Skeletal muscle satellite cell (primary cell): ENCODE results near the gene RASD1. TPM values are rescaled to one million over a fixed set of nuclear protein-coding genes. Genes with fewer than 3 reads are reported as not detected.
A peak's percentile ranks its signal among the peaks of the same experiment; 100 is the strongest.

Experiments used
- H3K27me3 ChIP-seq: 2 replicates; pipeline ENCODE4 v1.7.0; 2013; ENCODE audit warnings: low read length; ENCODE audit not compliant: control insufficient read depth, insufficient read depth
- H3K36me3 ChIP-seq: 2 replicates; pipeline ENCODE4 v1.7.0; 2013; ENCODE audit warnings: mild to moderate bottlenecking, control low read depth, low read length; ENCODE audit not compliant: insufficient read depth
- H3K4me1 ChIP-seq: 2 replicates; pipeline ENCODE4 v1.7.0; 2013; ENCODE audit warnings: low read length; ENCODE audit not compliant: control insufficient read depth, insufficient read depth
- H3K4me2 ChIP-seq: 2 replicates; pipeline ENCODE4 v1.7.0; 2013; ENCODE audit warnings: mild to moderate bottlenecking, low read length
- H3K4me3 ChIP-seq: 2 replicates; pipeline ENCODE4 v1.7.0; 2013; ENCODE audit warnings: low read length
- H3K9ac ChIP-seq: 2 replicates; pipeline ENCODE4 v1.7.0; 2013; ENCODE audit warnings: mild to moderate bottlenecking, low read depth, low read length, moderate library complexity
- H3K9me3 ChIP-seq: replicated peaks from 2 replicates; pipeline ENCODE4 v1.7.0; 2013; ENCODE audit warnings: mild to moderate bottlenecking, control low read depth, low read length
- total RNA-seq: library from RNA; depleted of rRNA; stranded (reverse); fragments of >200 nt; gene quantifications from 2 replicates; pipeline ENCODE4 v1.2.3, GENCODE V29; 2012; rRNA removed

Gene RASD1, protein sequence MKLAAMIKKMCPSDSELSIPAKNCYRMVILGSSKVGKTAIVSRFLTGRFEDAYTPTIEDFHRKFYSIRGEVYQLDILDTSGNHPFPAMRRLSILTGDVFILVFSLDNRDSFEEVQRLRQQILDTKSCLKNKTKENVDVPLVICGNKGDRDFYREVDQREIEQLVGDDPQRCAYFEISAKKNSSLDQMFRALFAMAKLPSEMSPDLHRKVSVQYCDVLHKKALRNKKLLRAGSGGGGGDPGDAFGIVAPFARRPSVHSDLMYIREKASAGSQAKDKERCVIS
- 2.0 and 3.5 TPM in 2 replicates for total RNA-seq

DNA sequence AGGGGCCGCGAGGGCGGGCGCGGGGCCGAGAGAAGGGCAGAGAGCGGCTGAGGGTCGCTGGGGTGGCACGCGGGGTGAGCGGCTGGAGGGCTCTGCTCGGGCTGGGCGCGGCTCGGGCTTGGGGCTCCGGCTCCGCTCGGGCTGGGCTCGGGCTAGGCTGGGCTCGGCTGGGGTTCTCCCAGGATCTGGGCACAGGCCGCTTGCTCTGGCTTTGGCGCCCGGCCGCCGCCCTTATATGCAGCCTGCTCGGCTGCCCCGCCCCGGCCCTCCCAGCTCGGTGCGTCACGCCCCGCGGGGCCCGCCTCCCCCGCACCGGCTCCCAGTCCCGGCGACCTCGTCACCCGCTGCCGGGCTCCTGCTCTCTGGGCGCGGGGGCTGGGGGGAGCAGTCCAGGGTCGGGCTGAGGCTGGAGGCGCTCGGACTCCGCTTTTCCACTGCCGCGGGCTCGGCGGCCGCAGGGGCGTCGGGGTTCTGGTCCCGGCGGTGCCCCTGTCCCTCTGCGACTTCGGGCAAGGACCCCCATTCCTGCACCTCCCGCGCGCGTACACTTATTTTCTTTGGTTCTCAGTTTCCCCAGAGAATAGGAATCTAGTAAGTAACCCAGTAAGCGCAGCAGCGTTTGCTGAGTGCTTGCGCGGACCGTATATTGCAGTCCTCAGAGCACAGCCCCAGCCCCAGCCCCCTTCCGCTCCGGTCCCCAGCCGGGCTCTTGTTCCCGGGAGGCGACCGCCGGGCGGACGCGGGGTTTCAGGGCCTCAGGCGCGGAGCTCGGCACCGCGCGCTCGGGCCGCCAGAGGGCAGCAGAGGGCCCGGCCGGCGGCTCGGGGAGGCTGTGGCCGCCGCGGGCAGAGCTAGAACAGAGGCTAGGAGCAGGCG is at the start of gene RASD1:
Gene RASD1, minus strand, starts transcription at position 207 of the 876 bp plus-strand sequence. CDS start 214 bp downstream, outside the sequence.
- peaks cover 7% of the 10 kb centered on the region for H3K27me3 ChIP-seq
- H3K9ac ChIP-seq: peak within 1 kb of the TSS; percentile 76
- peak within 1 kb of the TSS; percentile 100 for H3K4me2 ChIP-seq
- H3K4me1 ChIP-seq: peaks cover 25% of the 10 kb centered on the region
- no peaks in the 10 kb centered on the region for H3K9me3 ChIP-seq
- H3K4me3 ChIP-seq: peak within 1 kb of the TSS; percentile 87
- peaks cover 15% of the 10 kb centered on the region for H3K36me3 ChIP-seq

DNA sequence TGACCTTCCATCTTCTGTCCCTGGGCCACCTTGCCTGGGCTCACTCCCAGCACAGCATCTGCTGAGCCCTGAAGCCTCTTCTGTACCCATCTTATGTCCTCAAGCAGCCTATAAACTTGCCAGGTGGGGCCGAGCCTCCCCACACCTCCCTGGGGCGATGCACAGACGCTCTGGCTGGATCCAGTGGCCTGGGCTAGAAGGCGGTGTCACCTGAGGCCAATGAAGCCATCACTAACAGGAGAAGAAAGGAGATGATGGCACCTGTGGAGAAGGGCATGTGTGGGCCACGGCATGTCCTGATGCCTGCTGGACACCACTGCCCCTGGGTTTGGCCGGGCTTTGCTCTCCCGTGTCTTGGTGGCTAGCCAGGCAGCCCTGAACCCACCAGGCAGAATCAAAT is 49.8 kb upstream of the RASD1 start:
- Histone ChIP-seq H3K9me3 (no peaks in the 10 kb centered on the region), H3K36me3 (no peaks in the 10 kb centered on the region), H3K4me2 (no peak overlapping the region), H3K4me3 (no peak overlapping the region), H3K27me3 (no peaks in the 10 kb centered on the region), H3K4me1 (peaks cover 13% of the 10 kb centered on the region), H3K9ac (no peak overlapping the region)

DNA sequence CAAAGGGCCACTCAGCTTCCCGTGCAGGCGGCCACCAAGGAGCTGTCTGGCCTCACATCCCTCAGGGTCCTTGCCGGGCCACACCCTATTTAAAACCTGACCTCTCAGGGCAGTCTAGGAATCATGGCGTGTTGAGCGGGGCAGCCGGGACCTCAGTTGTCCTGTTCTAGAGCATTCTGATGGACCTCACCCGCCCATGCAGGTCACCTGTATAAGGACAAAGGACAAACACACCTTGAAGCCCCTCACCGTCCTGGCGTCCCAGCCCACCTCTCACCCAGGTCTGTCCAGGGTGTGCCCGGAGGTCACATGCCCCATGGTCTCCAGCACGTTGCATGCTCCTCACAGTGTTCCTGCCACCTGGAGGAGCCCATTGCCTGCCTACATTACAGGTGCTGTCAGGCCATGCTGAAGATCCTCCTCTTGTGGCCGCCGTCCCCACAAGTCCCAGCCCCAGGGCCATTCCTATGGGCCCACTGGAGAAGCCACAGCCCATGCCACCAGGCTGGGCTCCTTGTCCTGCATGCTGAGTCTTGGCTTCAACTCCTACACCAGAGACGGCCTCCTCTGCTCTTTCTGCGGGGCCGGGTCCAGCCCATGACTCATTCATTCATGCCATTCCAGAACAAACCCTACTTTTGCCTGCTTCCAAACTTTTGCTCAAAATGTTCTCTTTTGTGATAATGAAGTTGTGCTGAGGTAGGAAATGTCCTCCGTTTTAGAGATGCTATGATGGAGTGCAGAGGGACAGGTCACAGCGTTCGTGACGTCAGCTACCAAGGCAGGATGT is 49.0 kb upstream of the RASD1 start:
- no peaks in the 10 kb centered on the region for H3K36me3 ChIP-seq
- no peaks in the 10 kb centered on the region for H3K27me3 ChIP-seq
- H3K9me3 ChIP-seq: no peaks in the 10 kb centered on the region
- H3K4me2 ChIP-seq: peak overlapping the region; percentile 17
- H3K9ac ChIP-seq: no peak overlapping the region
- H3K4me1 ChIP-seq: peaks cover 13% of the 10 kb centered on the region
- H3K4me3 ChIP-seq: no peak overlapping the region

DNA sequence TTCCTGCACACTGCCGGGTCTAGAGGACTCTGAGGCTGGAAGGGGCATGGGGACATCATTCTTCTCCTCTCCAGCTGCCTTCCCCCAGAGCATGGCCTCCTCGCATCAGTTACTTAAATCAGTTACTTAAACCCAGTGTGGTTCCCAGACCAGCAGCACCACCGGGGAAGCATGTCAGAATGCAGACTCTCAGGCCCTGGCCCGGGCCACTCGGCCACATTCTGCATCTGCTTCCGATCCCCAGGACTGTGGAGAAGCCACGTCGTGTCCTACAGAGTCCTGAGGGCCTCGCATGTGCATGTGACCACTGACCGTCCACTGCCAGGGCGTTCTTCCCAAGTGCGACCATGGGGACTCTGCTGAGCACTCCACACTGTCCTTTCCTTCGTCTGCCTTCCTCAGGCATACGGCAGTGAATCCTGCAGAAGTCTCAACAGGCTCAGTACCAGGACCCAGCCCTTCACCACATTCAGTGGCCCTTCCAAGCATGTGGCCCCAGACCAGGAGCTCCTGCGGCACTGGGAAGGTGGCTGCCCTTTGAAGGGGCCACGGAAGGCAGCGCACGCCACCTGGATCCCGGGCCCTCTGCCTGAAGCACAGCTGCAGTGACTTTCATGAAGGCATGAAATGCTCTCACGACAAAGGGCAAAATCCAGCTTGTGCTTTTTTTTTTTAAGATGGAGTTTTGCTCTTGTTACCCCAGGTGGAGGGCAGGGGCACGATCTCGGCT is 46.9 kb upstream of the RASD1 start:
- H3K4me3 ChIP-seq: no peak overlapping the region
- no peaks in the 10 kb centered on the region for H3K9me3 ChIP-seq
- peaks cover 16% of the 10 kb centered on the region for H3K4me1 ChIP-seq
- no peak overlapping the region for H3K9ac ChIP-seq
- no peaks in the 10 kb centered on the region for H3K27me3 ChIP-seq
- H3K4me2 ChIP-seq: no peak overlapping the region
- no peaks in the 10 kb centered on the region for H3K36me3 ChIP-seq

DNA sequence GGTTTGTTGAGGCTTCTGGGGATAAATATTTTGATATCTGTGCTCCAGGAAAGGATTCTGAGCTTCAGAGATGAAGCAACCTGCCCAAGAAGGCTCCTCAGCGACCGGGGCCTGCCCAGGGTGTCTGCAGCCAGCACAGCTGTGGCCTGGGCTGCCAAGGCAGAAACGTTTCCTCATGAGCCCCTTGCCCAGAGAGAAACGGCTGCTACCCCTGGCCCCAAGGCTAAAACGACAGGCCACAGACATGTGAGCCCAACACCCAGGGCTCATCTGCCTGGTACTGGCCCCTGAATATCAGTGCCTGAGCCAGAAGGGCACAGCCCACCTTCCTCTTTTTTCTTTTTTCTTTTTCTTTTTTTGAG is 45.4 kb upstream of the RASD1 start:
- no peak overlapping the region for H3K9ac ChIP-seq
- H3K4me2 ChIP-seq: no peak overlapping the region
- no peaks in the 10 kb centered on the region for H3K9me3 ChIP-seq
- H3K4me1 ChIP-seq: peaks cover 16% of the 10 kb centered on the region
- H3K4me3 ChIP-seq: no peak overlapping the region
- H3K27me3 ChIP-seq: no peaks in the 10 kb centered on the region
- no peaks in the 10 kb centered on the region for H3K36me3 ChIP-seq

DNA sequence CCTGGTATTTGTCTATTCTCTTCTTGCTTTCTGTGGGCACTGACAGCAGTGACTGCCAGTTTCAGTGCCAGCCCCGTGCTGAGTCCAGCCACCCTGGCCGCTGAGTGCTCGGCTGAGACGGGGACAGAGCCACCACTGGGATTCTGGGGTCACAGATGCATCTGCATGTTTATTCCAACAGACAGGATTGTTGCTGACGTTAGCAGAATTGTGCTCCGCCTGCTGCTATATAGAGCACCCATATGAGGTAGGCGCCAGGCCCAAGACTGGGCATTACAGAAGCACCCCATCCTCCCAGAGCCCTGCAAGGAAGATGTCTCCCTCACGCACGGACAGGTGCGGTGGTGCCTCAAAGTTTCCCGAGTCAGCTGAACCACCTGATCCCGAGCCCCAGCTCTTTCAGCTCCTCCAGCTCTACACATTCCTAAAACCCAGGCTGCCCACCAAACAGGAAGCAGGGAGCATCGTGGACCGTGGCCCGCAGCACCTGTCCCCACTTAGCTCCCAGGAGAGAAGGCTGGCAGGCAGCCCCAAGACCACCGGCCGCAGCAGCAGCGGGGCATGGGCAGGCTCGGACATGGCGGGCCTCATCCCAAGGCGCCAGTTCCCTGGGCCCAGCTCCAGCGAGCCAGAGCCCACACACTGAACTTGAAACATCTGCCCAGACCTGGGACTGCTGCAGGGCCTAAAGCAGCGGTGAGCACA is 44.9 kb upstream of the RASD1 start:
- no peaks in the 10 kb centered on the region for H3K27me3 ChIP-seq
- no peak overlapping the region for H3K4me3 ChIP-seq
- no peaks in the 10 kb centered on the region for H3K36me3 ChIP-seq
- no peak overlapping the region for H3K9ac ChIP-seq
- peaks cover 20% of the 10 kb centered on the region for H3K4me1 ChIP-seq
- H3K4me2 ChIP-seq: no peak overlapping the region
- no peaks in the 10 kb centered on the region for H3K9me3 ChIP-seq

DNA sequence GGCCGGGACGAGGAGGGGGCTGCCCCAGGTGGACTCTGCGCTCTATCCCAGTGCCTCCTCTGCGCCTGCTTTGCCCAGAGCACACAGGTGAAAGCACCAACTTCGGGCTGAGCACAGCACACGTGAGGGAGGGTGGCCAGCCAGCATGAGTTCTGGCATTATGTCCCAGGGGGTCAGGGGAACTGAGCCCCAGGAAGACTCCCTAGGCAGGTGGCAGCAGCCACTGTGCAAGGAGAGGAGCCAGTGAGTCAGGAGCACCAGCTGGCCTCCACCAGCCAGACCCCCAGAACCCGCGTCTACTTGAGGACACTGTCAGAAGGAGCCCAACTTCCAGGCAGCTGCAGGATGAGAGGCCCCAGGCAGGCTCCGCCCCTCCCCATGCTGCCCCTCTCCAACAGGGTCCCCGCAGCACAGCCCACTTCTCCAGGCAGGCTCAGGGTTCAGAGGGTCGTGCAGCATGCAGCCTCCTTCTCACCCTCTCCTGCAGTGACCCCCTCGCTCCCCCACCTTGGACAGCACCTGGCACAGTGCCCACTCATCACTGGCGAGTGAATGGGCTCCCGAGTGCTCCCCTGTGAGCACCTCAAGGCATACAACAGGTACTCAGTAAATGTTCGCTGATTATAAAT is 44.2 kb upstream of the RASD1 start:
- no peaks in the 10 kb centered on the region for H3K27me3 ChIP-seq
- H3K9ac ChIP-seq: no peak overlapping the region
- H3K9me3 ChIP-seq: no peaks in the 10 kb centered on the region
- H3K4me2 ChIP-seq: no peak overlapping the region
- H3K4me1 ChIP-seq: peaks cover 20% of the 10 kb centered on the region
- H3K4me3 ChIP-seq: no peak overlapping the region
- no peaks in the 10 kb centered on the region for H3K36me3 ChIP-seq

DNA sequence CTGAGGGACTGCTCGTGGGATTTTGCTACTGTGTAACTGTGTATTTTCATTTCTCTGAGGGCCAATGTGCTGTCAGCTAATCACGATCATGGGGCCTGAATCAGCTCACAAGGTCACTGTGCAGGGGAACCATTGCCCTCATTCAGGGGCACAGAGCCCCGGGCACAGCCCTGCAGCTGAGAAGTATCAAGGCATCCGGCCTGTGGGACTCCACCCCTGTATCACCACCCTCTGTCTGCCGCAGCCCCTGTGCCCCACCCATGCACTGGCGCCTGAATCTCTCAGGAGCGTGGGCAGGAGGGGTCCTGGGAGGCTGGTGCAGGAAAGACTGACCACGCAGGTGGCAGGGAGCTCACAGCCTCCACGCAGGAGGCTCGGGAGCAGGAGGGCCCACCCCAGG is 43.4 kb upstream of the RASD1 start:
- H3K4me3 ChIP-seq: no peak overlapping the region
- H3K9ac ChIP-seq: no peak overlapping the region
- H3K36me3 ChIP-seq: no peaks in the 10 kb centered on the region
- H3K9me3 ChIP-seq: no peaks in the 10 kb centered on the region
- H3K4me2 ChIP-seq: no peak overlapping the region
- no peaks in the 10 kb centered on the region for H3K27me3 ChIP-seq
- H3K4me1 ChIP-seq: peaks cover 16% of the 10 kb centered on the region

DNA sequence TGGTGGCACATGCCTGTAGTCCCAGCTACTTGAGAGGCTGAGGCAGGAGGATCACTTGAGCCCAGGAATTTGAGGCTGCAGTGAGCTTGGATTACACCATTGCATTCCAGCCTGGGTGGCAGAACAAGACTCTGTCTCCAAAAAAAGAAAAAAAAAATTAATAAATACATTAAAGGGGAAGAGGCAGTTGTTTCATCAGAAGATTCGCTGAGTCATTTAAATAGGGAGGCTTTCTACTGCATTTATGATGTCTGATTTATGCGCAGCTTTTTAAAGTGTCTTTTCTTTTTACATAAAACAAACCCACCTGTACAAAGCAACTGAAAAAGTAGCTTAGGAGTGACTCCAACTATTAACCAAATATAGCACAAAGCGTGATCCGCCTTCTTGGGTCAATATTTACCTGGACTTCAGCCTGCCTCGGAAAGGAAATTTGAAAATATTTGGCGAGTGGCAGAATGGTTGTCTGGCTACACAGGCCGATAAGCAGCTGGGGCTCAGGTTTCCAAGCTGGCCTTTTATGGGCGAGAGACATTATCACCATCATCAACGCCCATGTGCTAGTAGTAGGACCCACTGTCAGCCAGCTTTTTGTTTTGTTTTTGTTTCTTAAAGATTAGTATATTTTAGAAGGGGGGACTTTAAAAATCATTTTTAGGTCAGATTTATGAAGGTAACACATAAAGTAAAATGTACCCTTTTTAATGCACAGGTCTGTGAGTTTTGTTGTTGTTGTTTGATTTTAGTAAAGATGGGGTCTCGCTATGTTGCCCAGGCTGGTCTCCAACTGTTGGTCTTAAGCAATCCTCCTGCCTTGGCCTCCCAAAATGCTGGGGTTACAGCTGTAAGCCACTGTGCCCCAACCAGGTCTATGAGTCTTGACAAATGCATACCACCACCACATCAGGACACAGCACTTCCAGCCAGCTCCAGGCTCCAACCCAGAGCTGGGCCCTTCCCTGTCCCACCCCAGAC is 42.5 kb upstream of the RASD1 start:
- no peak overlapping the region for H3K9ac ChIP-seq
- H3K9me3 ChIP-seq: no peaks in the 10 kb centered on the region
- H3K4me2 ChIP-seq: no peak overlapping the region
- H3K4me3 ChIP-seq: no peak overlapping the region
- H3K36me3 ChIP-seq: no peaks in the 10 kb centered on the region
- H3K27me3 ChIP-seq: no peaks in the 10 kb centered on the region
- peaks cover 16% of the 10 kb centered on the region for H3K4me1 ChIP-seq
